GM19043 (cell line): Measurements from ENCODE around the gene CDH4.
"Not testable (repeated sequence)": the region's sequence is repeated elsewhere in the genome, so short reads cannot be mapped to it uniquely, and the experiment has no call there.

ENCODE experiments used
- ATAC-seq: cut with Tn5 transposase; IDR thresholded peaks from one replicate; pipeline ENCODE4 v1.9.1; 2021; ENCODE audit warnings: low read depth; ENCODE audit not compliant: unreplicated experiment

The CDH4 gene

GRCh38 chr20:61449057-61449609 lies 197.1 kb downstream of the CDH4 start:
- no peak for ATAC-seq

GRCh38 chr20:61449916-61450315 lies 197.9 kb downstream of the CDH4 start:
- ATAC-seq = no peak

- ATAC-seq = no peak
These were observed 198.5 kb downstream of the CDH4 start for GRCh38 chr20:61450549-61450948.

- ATAC-seq = no peak
These were observed 198.9 kb downstream of the CDH4 start for GRCh38 chr20:61451009-61451408.

GRCh38 chr20:61451953-61452352 lies 199.9 kb downstream of the CDH4 start:
- no peak for ATAC-seq

- ATAC-seq = no peak
These were observed 201.2 kb downstream of the CDH4 start for GRCh38 chr20:61453219-61453618.

- ATAC-seq = not testable (repeated sequence)
These were observed 201.6 kb downstream of the CDH4 start for GRCh38 chr20:61453623-61454022.

- ATAC-seq = no peak
These were observed 202.0 kb downstream of the CDH4 start for GRCh38 chr20:61454053-61454452.

GRCh38 chr20:61455508-61456215 lies 203.6 kb downstream of the CDH4 start:
- no peak for ATAC-seq

GRCh38 chr20:61457725-61458124 lies 205.7 kb downstream of the CDH4 start:
- ATAC-seq = no peak

- no peak for ATAC-seq
These were observed 206.2 kb downstream of the CDH4 start for GRCh38 chr20:61458146-61458746.

GRCh38 chr20:61459266-61459665 lies 207.2 kb downstream of the CDH4 start:
- no peak for ATAC-seq

- no peak for ATAC-seq
These were observed 207.6 kb downstream of the CDH4 start for GRCh38 chr20:61459705-61460104.

- no peak for ATAC-seq
These were observed 208.4 kb downstream of the CDH4 start for GRCh38 chr20:61460261-61461052.

- no peak for ATAC-seq
These were observed 209.4 kb downstream of the CDH4 start for GRCh38 chr20:61461461-61461860.

GRCh38 chr20:61464307-61465303 lies 212.5 kb downstream of the CDH4 start:
- no peak for ATAC-seq

- ATAC-seq = no peak
These were observed 223.7 kb downstream of the CDH4 start for GRCh38 chr20:61475729-61476128.

- no peak for ATAC-seq
These were observed 224.9 kb downstream of the CDH4 start for GRCh38 chr20:61476956-61477355.

- no peak for ATAC-seq
These were observed 225.4 kb downstream of the CDH4 start for GRCh38 chr20:61477451-61477861.

- no peak for ATAC-seq
These were observed 226.0 kb downstream of the CDH4 start for GRCh38 chr20:61478094-61478493.
